GM12878 (cell line): ENCODE data around the gene TBC1D10A. TPM values are rescaled to one million over a fixed set of nuclear protein-coding genes. Genes with fewer than 3 reads are reported as not detected.

ENCODE experiments used
- ATAC-seq: fragments of 200-7000 bp; cut with Tn5 transposase; 3 replicates; pipeline ENCODE4 v1.9.1; 2020; ENCODE audit warnings: mild to moderate bottlenecking, moderate library complexity
- BruUV-seq: library from RNA; stranded (reverse); fragments of 400-500 nt; replicated peaks from 2 replicates; lab custom pipeline; 2021; lab: Mats Ljungman, UMichigan
- CTCF ChIA-PET: fragments of 300-600 bp; sonication (Branson Sonifier 250); formaldehyde crosslinking; extraction: SDS; loops from one replicate; lab custom pipeline; 2021; ENCODE audit warnings: inconsistent platforms; lab: Yijun Ruan, JAX
- POLR2A ChIA-PET: fragments of 350-600 bp; formaldehyde crosslinking; extraction: SDS; loops from one replicate; lab custom pipeline; 2021; ENCODE audit warnings: inconsistent platforms; lab: Charles Lee
- RAD21 ChIA-PET: fragments of 300-600 bp; sonication (Branson Sonifier 250); formaldehyde crosslinking; loops from one replicate; lab custom pipeline; 2023; ENCODE audit warnings: antibody characterized with exemption; ENCODE audit not compliant: unreplicated experiment; lab: Charles Lee
- SMC1A ChIA-PET: fragments of 300-600 bp; sonication (Branson Sonifier 250); formaldehyde crosslinking; loops from one replicate; lab custom pipeline; 2023; ENCODE audit not compliant: unreplicated experiment, uncharacterized antibody; lab: Charles Lee
- DNase-seq: peaks from one replicate; pipeline ENCODE4 v3.0.0-alpha.2; 2011; ENCODE audit warnings: low read depth, low spot score
- FAIRE-seq: peaks from 3 replicates; lab custom pipeline; 2011; peaks lifted over from hg19 to GRCh38; lab: Jason Lieb, UNC
- H2AFZ ChIP-seq: 2 replicates; pipeline ENCODE4 v1.6.0; 2011; ENCODE audit warnings: low read depth, low read length, control low read depth; ENCODE audit not compliant: control insufficient read depth
- H3K27ac ChIP-seq: 2 replicates; pipeline ENCODE4 v1.5.1; 2011; ENCODE audit warnings: control low read depth; ENCODE audit not compliant: control insufficient read depth, insufficient read depth
- H3K27me3 ChIP-seq, 2 experiments: replicated peaks in 1 of 2; 2 replicates each; pipeline versions ENCODE4 v1.6.0 to v1.6.1; 2011; ENCODE audit warnings: low read length in 1 of 2; ENCODE audit not compliant: control insufficient read depth in 2 of 2, insufficient read depth in 2 of 2
- H3K36me3 ChIP-seq, 2 experiments: 2 replicates each; pipeline ENCODE4 v1.5.1; 2011; ENCODE audit warnings: low read length in 1 of 2; ENCODE audit not compliant: control insufficient read depth in 2 of 2, insufficient read depth in 2 of 2
- H3K4me1 ChIP-seq: 2 replicates; pipeline ENCODE4 v1.6.1; 2011; ENCODE audit warnings: mild to moderate bottlenecking, low read length, moderate library complexity, mixed read lengths; ENCODE audit not compliant: control insufficient read depth, insufficient read depth
- H3K4me2 ChIP-seq: 2 replicates; pipeline ENCODE4 v1.6.0; 2011; ENCODE audit warnings: control low read depth; ENCODE audit not compliant: control insufficient read depth, insufficient read depth
- H3K4me3 ChIP-seq: fragments of 200-600 bp; sonication (generic); 2 replicates; pipeline ENCODE4 v1.5.1; 2016
- H3K79me2 ChIP-seq: 2 replicates; pipeline ENCODE4 v1.6.0; 2011; ENCODE audit warnings: low read length; ENCODE audit not compliant: control insufficient read depth, insufficient read depth
- H3K9ac ChIP-seq: 2 replicates; pipeline ENCODE4 v1.8.0; 2011; ENCODE audit warnings: low read length, control low read depth, mixed read lengths; ENCODE audit not compliant: control insufficient read depth, insufficient read depth
- H3K9me3 ChIP-seq: replicated peaks from 3 replicates; pipeline ENCODE4 v1.5.1; 2011; ENCODE audit warnings: mild to moderate bottlenecking, low read length; ENCODE audit not compliant: control insufficient read depth, insufficient read depth
- H4K20me1 ChIP-seq: 2 replicates; pipeline ENCODE4 v1.6.0; 2011; ENCODE audit not compliant: control insufficient read depth, insufficient read depth
- BACH1 ChIP-seq: fragments of 450-650 bp; IDR thresholded peaks from 2 replicates; pipeline ENCODE4 v1.6.1; 2017; ENCODE audit warnings: mild to moderate bottlenecking, borderline replicate concordance
- BHLHE40 ChIP-seq, 2 experiments: fragments of 450-650 bp in 1 of 2; IDR thresholded peaks; 2 replicates each; pipeline ENCODE4 v1.6.1; 2011 to 2017; ENCODE audit warnings: low read depth in 2 of 2, borderline replicate concordance in 1 of 2, improper control_type of control experiment in 1 of 2, low read length in 1 of 2, mild to moderate bottlenecking in 1 of 2
- EGR1 ChIP-seq, 2 experiments: IDR thresholded peaks; 1 replicate in 1 of 2; 2 replicates in 1 of 2; pipeline ENCODE4 v1.6.1; 2011 to 2012; ENCODE audit warnings: low read depth in 2 of 2, low read length in 2 of 2, borderline replicate concordance in 1 of 2, mild to moderate bottlenecking in 1 of 2, moderate library complexity in 1 of 2
- FOXK2 ChIP-seq: fragments of 450-650 bp; IDR thresholded peaks from 2 replicates; pipeline ENCODE4 v1.6.1; 2017; ENCODE audit warnings: mild to moderate bottlenecking, moderate library complexity
- GATAD2B ChIP-seq: fragments of 450-650 bp; conservative IDR thresholded peaks from 2 replicates; pipeline ENCODE4 v1.6.1; 2017; ENCODE audit warnings: low read depth, mild to moderate bottlenecking, moderate library complexity
- IKZF1 ChIP-seq: fragments of 450-650 bp; conservative IDR thresholded peaks from 2 replicates; pipeline ENCODE4 v1.6.1; 2017; ENCODE audit warnings: antibody characterized with exemption, mild to moderate bottlenecking
- JUNB ChIP-seq: IDR thresholded peaks from 2 replicates; pipeline ENCODE4 v1.6.1; 2016; ENCODE audit warnings: antibody characterized with exemption, mild to moderate bottlenecking
- MEF2A ChIP-seq: IDR thresholded peaks from 2 replicates; pipeline ENCODE4 v1.6.1; 2011; ENCODE audit warnings: low read depth, mild to moderate bottlenecking, low read length, moderate library complexity; ENCODE audit not compliant: insufficient read depth
- MTA2 ChIP-seq: fragments of 450-650 bp; IDR thresholded peaks from 2 replicates; pipeline ENCODE4 v1.6.1; 2016; ENCODE audit warnings: low read depth, mild to moderate bottlenecking, moderate library complexity
- NFYA ChIP-seq: IDR thresholded peaks from 2 replicates; pipeline ENCODE4 v1.6.1; 2011; ENCODE audit warnings: low read depth, mild to moderate bottlenecking, low read length, improper control_type of control experiment, borderline replicate concordance
- RCOR1 ChIP-seq: conservative IDR thresholded peaks from 2 replicates; pipeline ENCODE4 v1.6.1; 2012; ENCODE audit warnings: low read depth, low read length, improper control_type of control experiment
- SIX5 ChIP-seq: IDR thresholded peaks from 2 replicates; pipeline ENCODE4 v1.6.1; 2011; ENCODE audit warnings: mild to moderate bottlenecking, low read depth, low read length, moderate library complexity; ENCODE audit not compliant: severe bottlenecking
- SKIL ChIP-seq: fragments of 450-650 bp; IDR thresholded peaks from 2 replicates; pipeline ENCODE4 v1.6.1; 2017; ENCODE audit warnings: mild to moderate bottlenecking, low read depth, inconsistent platforms; ENCODE audit not compliant: poor library complexity, severe bottlenecking
- SPI1 ChIP-seq: IDR thresholded peaks from 2 replicates; pipeline ENCODE4 v1.6.1; 2011; ENCODE audit warnings: low read depth, mild to moderate bottlenecking, low read length, moderate library complexity, borderline replicate concordance; ENCODE audit not compliant: insufficient read depth
- SREBF2 ChIP-seq: IDR thresholded peaks from 2 replicates; pipeline ENCODE4 v1.6.1; 2012; ENCODE audit warnings: mild to moderate bottlenecking, low read length
- SUZ12 ChIP-seq: fragments of 200-600 bp; sonication (generic); IDR thresholded peaks from one replicate; pipeline ENCODE4 v1.6.1; 2018; ENCODE audit warnings: antibody characterized with exemption, mild to moderate bottlenecking; ENCODE audit not compliant: unreplicated experiment
- TARDBP ChIP-seq: IDR thresholded peaks from 2 replicates; pipeline ENCODE4 v1.6.1; 2016; ENCODE audit warnings: borderline replicate concordance
- YY1 ChIP-seq: IDR thresholded peaks from 2 replicates; pipeline ENCODE4 v1.6.1; 2011; ENCODE audit warnings: low read depth, mild to moderate bottlenecking, low read length
- WGBS: methylation state at CpG from one replicate; pipeline ENCODE4 v1.1.6; 2016; ENCODE audit warnings: low lambda C conversion rate; ENCODE audit not compliant: insufficient replicate concordance, insufficient coverage; ENCODE audit errors: missing lambda C conversion rate; 5-methylcytosine and 5-hydroxymethylcytosine counted together
- in situ Hi-C: fragments of 300-500 bp; cut with MboI; formaldehyde crosslinking; loops from 9 replicates; pipeline ENCODE4 v1.14.3; 2018; ENCODE audit warnings: mixed read lengths
- intact Hi-C: fragments of 100-400 bp; cut with micrococcal nuclease; formaldehyde crosslinking; loops from one replicate; pipeline ENCODE4 v1.14.2; 2022; ENCODE audit not compliant: unreplicated experiment
- polyA plus RNA-seq, 11 experiments: library from polyadenylated mRNA; depleted of rRNA in 4 of 11; unstranded in 6 of 11; stranded (reverse) in 5 of 11; fragments of >200 nt; fragmentation: Nextera tagmentation in 4 of 11; fragmentation: Illumina TruSeq in 1 of 11; extraction: Ambion mirVana in 4 of 11; extraction: Trizol in 1 of 11; gene quantifications; 1 replicate in 1 of 11; 2 replicates in 10 of 11; pipeline versions ENCODE4 v1.2.1 to v1.2.3, GENCODE V29; 2011 to 2016; ENCODE audit warnings: inconsistent platforms in 2 of 11, missing spikeins in 2 of 11, low read depth in 1 of 11
- total RNA-seq, 4 experiments: library from RNA; depleted of rRNA in 3 of 4; stranded (reverse); fragments of >200 nt in 3 of 4; fragmentation: Illumina TruSeq in 1 of 4; extraction: Trizol in 1 of 4; gene quantifications; 2 replicates each; pipeline versions ENCODE4 v1.2.1 to v1.2.3, GENCODE V29; 2013 to 2021
- TF ChIP-seq, protein P1 (sequence below): IDR thresholded peaks from 2 replicates; pipeline ENCODE4 v1.6.1; 2011; ENCODE audit warnings: borderline replicate concordance, low read depth, mild to moderate bottlenecking, moderate library complexity, low read length; ENCODE audit not compliant: insufficient read depth, poor library complexity, severe bottlenecking
- TF ChIP-seq, protein P2 (sequence below): IDR thresholded peaks from 2 replicates; pipeline ENCODE4 v1.6.1; 2011; ENCODE audit warnings: low read depth, mild to moderate bottlenecking, low read length, moderate library complexity, borderline replicate concordance; ENCODE audit errors: extremely low read depth

The TBC1D10A gene
- total and polyA plus RNA-seq, 10 of the 15 experiments (the other 5 are each of a cell fraction or from before 2014, with no cell fraction given), result 0.27 to 25.7 (median 15.3) TPM

DNA sequence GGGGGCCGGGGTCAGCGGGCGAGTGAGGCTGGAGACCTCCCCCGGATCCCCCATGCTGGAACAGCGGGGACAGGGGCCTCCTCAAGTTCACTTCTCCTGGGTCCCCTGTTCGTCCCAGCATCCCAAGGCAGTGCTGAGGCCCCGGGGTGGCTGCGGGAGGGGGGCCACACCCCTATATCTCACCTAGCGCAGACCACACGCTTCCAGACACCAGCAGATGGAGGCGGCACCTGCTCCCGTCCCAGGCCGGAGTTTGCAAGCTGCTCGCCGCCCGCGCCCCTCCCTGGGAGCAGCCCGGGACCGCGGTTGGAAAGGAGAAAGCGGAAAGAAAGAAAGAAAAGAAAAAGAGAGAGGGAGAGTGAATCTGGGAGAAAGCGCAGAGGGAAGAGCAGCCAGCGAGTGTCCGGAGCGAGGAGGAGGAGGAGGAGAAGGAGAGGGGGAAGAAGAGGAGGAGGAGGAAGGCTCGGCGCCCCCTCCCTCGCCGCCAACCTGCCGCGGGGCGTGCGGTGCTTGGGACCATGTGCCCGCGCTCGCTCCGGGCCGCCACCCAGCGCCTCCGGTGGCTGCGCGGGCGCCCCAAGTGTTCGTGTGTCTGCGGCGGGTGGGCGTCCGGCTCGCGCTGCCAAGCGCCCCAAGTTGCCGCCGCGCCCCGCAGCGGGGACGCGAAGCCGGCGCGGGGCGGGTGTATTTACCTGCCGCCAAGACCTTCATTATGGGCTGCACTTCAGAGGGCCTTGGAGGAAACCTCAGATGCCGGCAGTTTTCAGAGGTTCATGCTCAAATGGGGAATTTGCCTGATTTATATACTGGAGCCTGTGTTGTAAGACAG is 80.5 kb downstream of the TBC1D10A start, which contains the start of gene LIF:
LIF (minus strand) TSS at position 775 of the 829 bp plus-strand sequence; CDS start at position 711, 64 bp downstream.
- H3K4me2 ChIP-seq, result peak within 1 kb of the TSS; percentile 72
- FAIRE-seq, result no peak
- H3K79me2 ChIP-seq, result no peaks in the 10 kb centered on the region
- H3K9me3 ChIP-seq, result no peaks in the 10 kb centered on the region
- CTCF ChIA-PET, result no interaction called here
- H3K36me3 ChIP-seq, result no peaks in the 10 kb centered on the region
- peak; percentile 71 for ATAC-seq
- BruUV-seq, result no TSS peak
- RAD21 ChIA-PET, result interaction anchor here (0.6 kb wide), 1 partner anchor 456 kb away, joined by 3 read pairs; no protein-coding TSS in a partner anchor
- WGBS, result 12% methylated on average over 60 of the region's 64 CpGs
- intact Hi-C loops, result no loop called here
- peaks cover 3 to 4% of the 10 kb centered on the region in 2 experiments; a peak in 2 of 4 replicates for H3K27me3 ChIP-seq
- in situ Hi-C loops, result no loop called here
- H2AFZ ChIP-seq, result peak within 1 kb of the TSS; percentile 65
- DNase-seq, result no peak
- POLR2A ChIA-PET, result no interaction called here
- peak within 1 kb of the TSS; percentile 59 for H3K4me3 ChIP-seq
- H3K27ac ChIP-seq, result no peak within 1 kb of the TSS
- no peak within 1 kb of the TSS for H3K9ac ChIP-seq
- H4K20me1 ChIP-seq, result no peaks in the 10 kb centered on the region
- H3K4me1 ChIP-seq, result no peaks in the 10 kb centered on the region
- SMC1A ChIA-PET, result no interaction called here
- peak; percentile 69 for TF ChIP-seq SUZ12
- TF ChIP-seq BHLHE40 (IDR thresholded peaks at IDR 0.05; ENCODE audit: borderline replicate concordance in 1 of 2, low read depth in 2 of 2, low read length in 1 of 2), result 0 out of 4 replicates have a peak, but pooled peaks of 1 of the 2 experiments have one; percentile 12
- no peak for TF ChIP-seq YY1
- TF ChIP-seq GATAD2B, result peak; percentile 50; the same call in 1 of the 2 replicates
- TF ChIP-seq RCOR1, result no peak
- TF ChIP-seq MEF2A, result no peak
- TF ChIP-seq NFYA, result no peak
- TF ChIP-seq IKZF1, result 0 out of 2 replicates have a peak, but pooled peaks have one; percentile 28
- no peak for TF ChIP-seq TARDBP
- TF ChIP-seq JUNB, result no peak
- TF ChIP-seq FOXK2, result no peak
- TF ChIP-seq SKIL, result no peak
- no peak for TF ChIP-seq MTA2
- TF ChIP-seq, protein P1, sequence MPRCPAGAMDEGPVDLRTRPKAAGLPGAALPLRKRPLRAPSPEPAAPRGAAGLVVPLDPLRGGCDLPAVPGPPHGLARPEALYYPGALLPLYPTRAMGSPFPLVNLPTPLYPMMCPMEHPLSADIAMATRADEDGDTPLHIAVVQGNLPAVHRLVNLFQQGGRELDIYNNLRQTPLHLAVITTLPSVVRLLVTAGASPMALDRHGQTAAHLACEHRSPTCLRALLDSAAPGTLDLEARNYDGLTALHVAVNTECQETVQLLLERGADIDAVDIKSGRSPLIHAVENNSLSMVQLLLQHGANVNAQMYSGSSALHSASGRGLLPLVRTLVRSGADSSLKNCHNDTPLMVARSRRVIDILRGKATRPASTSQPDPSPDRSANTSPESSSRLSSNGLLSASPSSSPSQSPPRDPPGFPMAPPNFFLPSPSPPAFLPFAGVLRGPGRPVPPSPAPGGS, result no peak
- no peak for TF ChIP-seq SREBF2
- TF ChIP-seq SIX5, result no peak
- 0 out of 3 replicates have a peak, but pooled peaks of 1 of the 2 experiments have one; percentile 7 for TF ChIP-seq EGR1 (IDR thresholded peaks at IDR 0.05; ENCODE audit: borderline replicate concordance in 1 of 2, low read depth in 2 of 2, low read length in 2 of 2)
- 0 out of 2 replicates have a peak, but pooled peaks have one; percentile 21 for TF ChIP-seq BACH1
- no peak for TF ChIP-seq SPI1
- TF ChIP-seq, protein P2, sequence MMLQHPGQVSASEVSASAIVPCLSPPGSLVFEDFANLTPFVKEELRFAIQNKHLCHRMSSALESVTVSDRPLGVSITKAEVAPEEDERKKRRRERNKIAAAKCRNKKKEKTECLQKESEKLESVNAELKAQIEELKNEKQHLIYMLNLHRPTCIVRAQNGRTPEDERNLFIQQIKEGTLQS, result no peak
